Measurements from ENCODE around the gene FOXA1. TPM values are rescaled to one million over a fixed set of nuclear protein-coding genes. Genes with fewer than 3 reads are reported as not detected.

FOXA1 gene
- total and polyA plus RNA-seq, 2 of the 8 experiments (the other 6 are each of a cell fraction or from before 2014, with no cell fraction given), result 0.08 to 0.20 TPM

- Histone ChIP-seq H3K4me2 (ENCODE audit: insufficient read depth in 1 of 2, low read depth in 2 of 2, low read length in 2 of 2) (peak overlapping the region; percentile 68 to 71), H2AFZ (ENCODE audit: low read length) (no peak overlapping the region)
- POLR2A ChIA-PET (ENCODE audit: partially characterized antibody), result interaction anchor here (1.7 kb wide), 1 partner anchor 16 kb away, joined by 4 read pairs; no protein-coding TSS in a partner anchor
These were observed 11.5 kb downstream of the FOXA1 start for GRCh38 chr14:37583358-37584210.

More at GRCh38 chr14:37583358-37584210, 11.5 kb downstream of the FOXA1 start:
- H4K5ac ChIP-seq (ENCODE audit: insufficient read length, low read depth, low read length), result no peak overlapping the region
- no peak overlapping the region for H2BK120ac ChIP-seq (replicated peaks; ENCODE audit: low read depth, low read length)
- H3K79me2 ChIP-seq (ENCODE audit: control insufficient read depth in 1 of 2, insufficient read depth in 2 of 2, low read length in 2 of 2), result no peaks in the 10 kb centered on the region
- H3K79me1 ChIP-seq (ENCODE audit: low read depth, low read length), result no peaks in the 10 kb centered on the region
- H3K18ac ChIP-seq (ENCODE audit: extremely low read depth, low read length), result no peak overlapping the region
- H3K4me1 ChIP-seq (replicated peaks in 1 of 4; ENCODE audit: control insufficient read depth in 3 of 4, insufficient read depth in 4 of 4, low read length in 3 of 4), result peaks cover 3 to 29% (median 13%) of the 10 kb centered on the region in 4 experiments
- no peak overlapping the region for H3K14ac ChIP-seq (ENCODE audit: insufficient read length)
- no peaks in the 10 kb centered on the region for H3K9me3 ChIP-seq (ENCODE audit: insufficient read depth in 2 of 2, low read depth in 1 of 2, low read length in 1 of 2)
- H3K56ac ChIP-seq (replicated peaks; ENCODE audit: insufficient read length, low read depth, low read length), result no peak overlapping the region
- no peak for DNase-seq (ENCODE audit: low read depth in 1 of 2, low spot score in 2 of 2)
- H2BK12ac ChIP-seq (ENCODE audit: low read depth, low read length), result no peak overlapping the region
- H2AK5ac ChIP-seq (ENCODE audit: low read depth, low read length), result no peak overlapping the region
- H3K27me3 ChIP-seq (replicated peaks in 1 of 4; ENCODE audit: control insufficient read depth in 3 of 4, extremely low read depth in 1 of 4, insufficient read depth in 3 of 4, low read length in 3 of 4), result peaks cover 45 to 94% (median 74%) of the 10 kb centered on the region in 4 experiments
- CTCF ChIA-PET (ENCODE audit: partially characterized antibody), result no interaction called here
- TF ChIP-seq EZH2 (IDR thresholded peaks at IDR 0.05; ENCODE audit: low read depth, low read length, severe bottlenecking), result peak; percentile 52
- TF ChIP-seq CTBP2 (IDR thresholded peaks at IDR 0.05; ENCODE audit: borderline replicate concordance, insufficient read depth, insufficient read length, low read length), result peak; percentile 31
- no peak for TF ChIP-seq KDM4A (IDR thresholded peaks at IDR 0.05; ENCODE audit: low read depth, low read length, severe bottlenecking)
- TF ChIP-seq SUZ12 (IDR thresholded peaks at IDR 0.05; ENCODE audit: low read length), result 0 out of 2 replicates have a peak, but pooled peaks have one; percentile 32
- peaks cover 10% of the 10 kb centered on the region; the same call in 1 of the 2 replicates for H3K23me2 ChIP-seq (ENCODE audit: low read depth, low read length)
- H3K9ac ChIP-seq (replicated peaks in 1 of 4; ENCODE audit: extremely low read depth in 1 of 4, low read depth in 3 of 4, low read length in 3 of 4), result no peak overlapping the region
- no peak overlapping the region for H3K23ac ChIP-seq (ENCODE audit: insufficient read length)
- WGBS, 2 experiments (ENCODE audit: extremely low coverage in 1 of 2, insufficient coverage in 1 of 2, insufficient read length in 1 of 2, insufficient replicate concordance in 2 of 2, low coverage in 1 of 2, low lambda C conversion rate in 2 of 2, missing lambda C conversion rate in 1 of 2), result 2% methylated on average over 54 of the region's 67 CpGs; no CpG with 5 or more reads in 1 of the 2 experiments
- no peak overlapping the region for H4K91ac ChIP-seq (replicated peaks; ENCODE audit: insufficient read length, low read length)
- H2BK5ac ChIP-seq (ENCODE audit: low read depth, low read length), result no peak overlapping the region
- no peak overlapping the region for H2BK20ac ChIP-seq (ENCODE audit: low read length)
- H4K20me1 ChIP-seq (replicated peaks in 1 of 2; ENCODE audit: control insufficient read depth in 1 of 2, insufficient read depth in 2 of 2, low read length in 2 of 2), result peaks cover 4 to 11% of the 10 kb centered on the region in 2 experiments
- H2BK15ac ChIP-seq (ENCODE audit: low read length), result no peak overlapping the region
- H3K27ac ChIP-seq (ENCODE audit: low read depth, low read length), result no peak overlapping the region
- H3K36me3 ChIP-seq (ENCODE audit: control insufficient read depth in 2 of 4, insufficient read depth in 4 of 4, low read length in 3 of 4), result no peaks in the 10 kb centered on the region; a peak in 1 of 8 replicates
- FAIRE-seq, result no peak
- peak overlapping the region; percentile 11 to 56 (median 18); a peak in 6 of 8 replicates for H3K4me3 ChIP-seq (ENCODE audit: extremely low read depth in 1 of 4, insufficient read depth in 2 of 4, low read depth in 3 of 4, low read length in 4 of 4)
- H4K8ac ChIP-seq (ENCODE audit: extremely low read depth, insufficient read depth, low read length), result peak overlapping the region; percentile 35; the same call in 1 of the 2 replicates
- no peak overlapping the region for H3K4ac ChIP-seq (replicated peaks; ENCODE audit: insufficient read length, low read depth, low read length)
